HG03103 (cell line): ENCODE results near the gene HAUS3.
"Not testable (repeated sequence)": the region's sequence is repeated elsewhere in the genome, so short reads cannot be mapped to it uniquely, and the experiment has no call there.

ENCODE experiments used
- ATAC-seq: cut with Tn5 transposase; IDR thresholded peaks from one replicate; pipeline ENCODE4 v1.9.1; 2021; ENCODE audit warnings: low read depth; ENCODE audit not compliant: unreplicated experiment

HAUS3 gene

GRCh38 chr4:2275546-2276251 lies 33.8 kb upstream of the HAUS3 start:
- no peak for ATAC-seq

GRCh38 chr4:2275044-2275397 lies 33.1 kb upstream of the HAUS3 start:
- not testable (repeated sequence) for ATAC-seq

GRCh38 chr4:2274320-2275043 lies 32.6 kb upstream of the HAUS3 start:
- ATAC-seq = no peak

DNA sequence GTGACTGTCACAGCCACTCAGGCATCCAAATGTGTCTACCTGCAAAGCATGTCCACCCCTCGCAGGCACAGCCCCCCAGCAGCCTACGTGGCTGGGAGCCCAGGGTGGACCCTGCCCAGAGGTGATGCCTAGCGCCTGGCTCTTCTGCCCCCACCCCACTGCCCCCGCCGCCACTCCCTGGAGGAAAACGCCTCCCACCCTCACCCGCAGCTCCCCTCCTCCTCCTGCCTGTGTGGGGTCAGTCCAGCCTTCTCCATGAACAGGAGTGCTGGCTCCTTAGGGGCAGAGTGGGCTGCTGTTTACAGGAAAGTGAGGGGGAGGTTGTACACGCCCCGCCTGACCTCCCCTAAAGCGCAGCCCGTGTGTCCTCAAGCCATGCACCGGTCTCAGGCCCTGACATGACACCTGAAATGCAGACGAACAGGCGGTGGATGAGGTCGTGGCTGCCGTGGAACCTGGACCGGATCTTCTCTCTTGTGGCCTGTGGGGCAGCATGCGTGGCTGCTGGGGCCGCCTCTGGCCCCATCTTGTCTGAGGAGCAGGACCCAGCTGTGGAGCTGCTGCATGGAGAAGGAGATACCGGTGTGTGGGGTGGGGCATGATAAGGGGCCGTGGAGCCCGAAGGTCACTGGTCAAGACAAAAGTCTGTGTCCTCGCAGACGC lies 31.9 kb upstream of the HAUS3 start:
- no peak for ATAC-seq

- ATAC-seq = no peak
Observed at GRCh38 chr4:2273221-2273620, 31.3 kb upstream of the HAUS3 start.

GRCh38 chr4:2272828-2273120 lies 30.9 kb upstream of the HAUS3 start:
- ATAC-seq = no peak

DNA sequence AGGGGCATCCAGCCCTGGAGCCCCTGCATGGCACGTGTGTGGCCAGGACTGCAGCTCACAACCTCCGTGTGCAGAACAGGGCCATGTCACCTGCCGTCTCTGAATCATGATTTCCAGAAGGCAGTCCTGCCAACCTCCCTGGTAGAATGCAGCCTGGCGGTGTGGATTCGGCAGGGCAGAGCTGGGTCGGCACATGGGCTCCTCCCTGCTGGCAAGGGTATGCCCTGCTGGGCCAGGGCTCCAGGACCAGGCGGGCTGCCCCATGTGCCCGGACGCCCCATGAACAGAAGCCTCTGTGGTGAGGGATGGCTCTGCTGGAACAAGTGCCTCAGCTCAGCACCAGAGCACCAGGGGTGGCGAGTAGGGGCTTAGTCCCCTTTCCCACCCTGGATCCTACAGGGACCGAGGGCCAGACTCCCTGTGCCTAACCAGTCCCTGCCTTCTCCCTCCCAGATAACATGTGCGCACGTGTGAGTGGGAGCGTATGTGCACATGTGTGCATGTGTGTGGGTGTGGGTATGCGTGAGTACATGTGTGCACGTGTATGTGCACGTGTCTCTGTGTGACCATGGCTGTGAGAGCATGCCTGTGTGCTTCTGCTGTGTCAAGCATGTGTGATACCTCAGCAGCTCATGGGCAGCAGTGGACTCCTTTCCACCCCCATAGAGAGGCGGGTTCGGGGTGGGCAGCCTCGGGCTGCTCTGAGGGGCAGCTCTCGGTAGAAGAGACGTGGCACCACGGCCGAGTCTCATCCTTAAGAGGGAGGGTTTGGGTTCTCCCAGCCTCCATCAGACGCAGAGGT lies 30.3 kb upstream of the HAUS3 start:
- no peak for ATAC-seq

DNA sequence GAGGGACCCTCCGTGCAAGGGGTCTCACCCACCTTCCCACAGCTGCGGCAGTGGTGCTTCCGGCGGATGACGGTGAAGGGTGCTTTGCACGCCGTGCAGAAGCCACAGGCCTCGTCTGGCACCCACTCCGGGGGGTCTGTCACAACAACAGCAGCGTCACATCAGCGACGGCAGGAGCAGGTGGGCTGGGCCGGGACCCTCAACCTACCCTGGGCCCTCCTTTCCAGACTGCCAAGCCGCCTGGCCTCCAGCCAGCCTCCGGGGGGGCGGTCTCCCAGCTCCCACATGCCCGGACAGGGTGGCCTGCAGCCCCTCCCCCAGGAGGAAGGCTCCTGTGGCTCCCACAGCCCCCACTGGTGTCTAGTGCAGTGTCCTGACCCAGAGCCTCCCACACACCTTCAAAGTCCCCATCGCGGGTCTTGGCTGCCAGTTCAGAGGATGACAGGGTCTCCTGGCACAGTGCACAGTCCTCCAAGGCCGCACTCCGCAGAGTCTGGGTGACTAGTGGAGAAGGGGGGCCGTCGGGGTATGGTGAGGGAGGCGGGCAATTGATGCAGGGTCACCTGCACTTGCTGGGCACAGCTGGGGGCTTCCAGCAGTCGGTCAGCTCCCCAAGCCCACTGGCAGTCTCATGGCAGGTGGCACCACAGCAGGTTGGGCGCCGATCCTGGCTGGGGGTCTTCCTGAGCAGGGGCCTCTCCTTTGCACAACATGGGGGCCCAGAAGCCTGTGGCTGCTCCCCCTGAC lies 29.5 kb upstream of the HAUS3 start:
- ATAC-seq = no peak

DNA sequence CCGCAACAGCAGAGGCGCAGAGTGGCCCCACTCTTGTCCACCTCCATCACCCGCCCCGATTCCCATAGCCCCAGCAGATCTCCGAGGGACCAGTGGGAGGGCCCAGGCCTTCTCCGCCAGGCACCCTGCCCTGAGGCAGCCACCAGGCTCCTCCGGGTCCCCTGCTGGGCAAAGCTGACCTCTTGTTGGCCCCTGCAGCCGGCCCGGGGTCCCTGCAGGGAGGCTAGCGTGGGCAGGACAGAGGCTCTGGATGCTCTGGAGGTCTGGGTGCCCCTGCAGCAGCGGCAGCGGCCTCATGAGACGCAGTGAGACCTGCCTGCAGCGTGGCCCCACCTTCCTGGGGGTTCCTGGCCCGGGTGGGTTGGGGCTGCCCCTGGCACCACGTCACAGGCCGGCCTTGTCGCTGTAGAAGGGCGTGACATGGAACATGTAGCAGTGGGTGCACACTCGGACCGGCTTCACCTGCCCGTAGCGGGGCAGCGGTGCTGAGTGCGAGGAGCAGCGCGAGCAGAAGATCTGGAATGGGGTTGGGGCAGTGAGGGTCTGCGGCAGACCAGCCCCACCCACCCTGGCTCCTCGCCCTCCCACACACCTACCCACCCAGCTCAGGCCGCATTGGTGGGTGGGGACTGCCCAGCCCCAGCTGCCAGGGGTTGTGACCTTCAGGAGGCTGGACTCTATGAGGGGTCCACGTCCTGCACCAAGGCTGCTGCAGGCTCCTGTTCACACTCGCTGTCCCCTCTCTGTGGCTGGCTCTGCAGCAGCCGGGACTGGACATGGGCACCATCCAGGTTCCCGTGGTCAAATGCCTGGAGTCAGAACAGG lies 28.6 kb upstream of the HAUS3 start:
- no peak for ATAC-seq

- no peak for ATAC-seq
Observed at GRCh38 chr4:2269618-2270163, 27.8 kb upstream of the HAUS3 start.

GRCh38 chr4:2269206-2269531 lies 27.2 kb upstream of the HAUS3 start:
- ATAC-seq = no peak

DNA sequence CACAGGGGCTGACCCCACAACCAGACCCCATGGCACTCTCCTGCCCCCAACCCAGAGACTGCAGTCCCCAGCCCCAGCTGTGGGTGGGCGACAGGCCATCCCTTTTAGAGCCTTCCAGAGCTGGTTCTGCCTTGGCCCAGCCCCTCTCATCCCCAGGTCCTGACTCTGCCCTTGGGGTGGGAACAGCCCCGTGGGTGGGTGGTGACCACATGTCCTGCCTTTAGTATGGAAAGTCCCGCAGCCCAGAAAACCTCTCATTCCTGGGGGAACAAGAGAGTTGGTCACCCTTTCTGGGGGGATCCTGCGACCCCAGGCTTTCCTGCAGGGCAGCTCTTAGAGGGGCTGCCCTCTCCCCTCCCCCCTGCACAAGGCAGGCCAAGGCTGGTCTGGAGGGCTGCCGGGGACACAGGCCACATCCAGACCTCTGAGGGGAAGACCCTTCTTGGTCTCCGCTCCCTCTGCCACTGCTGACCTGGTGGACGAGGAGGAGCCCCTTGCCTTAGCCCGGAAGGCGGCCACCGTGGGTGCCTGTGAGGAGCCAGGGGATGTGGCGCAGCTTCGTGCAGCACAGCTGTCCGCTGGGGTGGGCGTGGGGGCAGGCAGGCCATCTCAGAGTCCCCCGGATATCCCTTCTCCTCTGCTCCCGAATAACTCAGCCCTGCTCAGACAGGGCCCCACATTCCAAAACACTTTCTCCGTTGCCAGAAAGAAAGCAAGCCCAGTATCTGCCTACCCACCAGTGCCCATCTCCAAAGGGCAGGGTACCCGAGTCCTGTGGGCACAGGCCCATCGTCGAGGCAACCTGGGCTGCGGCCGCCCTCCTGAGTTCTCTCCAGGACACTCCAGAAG lies 26.7 kb upstream of the HAUS3 start:
- no peak for ATAC-seq

DNA sequence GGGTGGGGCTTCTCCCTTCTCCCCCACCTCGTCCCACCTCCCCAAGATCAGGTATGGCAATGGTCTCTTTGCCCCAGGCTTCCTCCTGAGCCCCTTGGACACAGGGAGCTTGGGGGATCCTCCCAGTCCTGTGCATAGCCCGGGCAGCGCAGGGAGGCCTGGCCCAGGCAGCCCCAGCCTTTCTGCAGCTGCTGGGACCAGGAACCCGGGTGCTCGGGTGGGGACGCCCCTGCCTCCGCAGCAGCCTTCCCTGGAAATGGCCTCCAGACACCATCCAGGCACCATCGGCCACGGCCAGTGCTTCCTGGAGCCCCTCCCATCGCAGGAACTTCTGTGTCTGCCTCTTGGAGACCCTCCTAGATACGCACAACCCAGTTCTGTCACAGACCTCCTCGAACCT lies 25.9 kb upstream of the HAUS3 start:
- ATAC-seq = no peak

DNA sequence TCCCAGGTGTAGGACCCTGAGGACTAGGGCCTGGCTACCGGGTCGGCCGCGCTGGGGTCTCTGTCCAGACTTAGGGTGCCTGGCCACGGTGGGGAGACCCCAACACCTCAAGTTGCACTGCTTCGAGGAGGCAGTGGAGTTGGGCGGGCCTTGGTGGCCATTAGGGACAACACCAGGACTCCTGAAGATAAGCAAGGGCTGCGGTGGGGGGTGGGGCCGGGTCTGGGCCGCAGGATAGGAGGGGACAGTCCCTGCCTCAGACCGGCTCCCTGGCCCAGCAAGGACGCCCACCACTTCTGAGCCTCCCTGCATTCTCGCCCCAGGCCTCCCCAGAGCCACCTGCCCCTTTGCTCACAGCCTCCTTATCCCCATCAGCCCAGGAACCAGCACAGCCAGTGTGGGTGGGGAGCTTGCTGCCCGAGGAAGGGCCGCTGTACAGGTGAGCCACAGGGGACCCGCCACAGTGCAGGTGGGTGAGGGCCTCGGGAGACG lies 25.4 kb upstream of the HAUS3 start:
- no peak for ATAC-seq

DNA sequence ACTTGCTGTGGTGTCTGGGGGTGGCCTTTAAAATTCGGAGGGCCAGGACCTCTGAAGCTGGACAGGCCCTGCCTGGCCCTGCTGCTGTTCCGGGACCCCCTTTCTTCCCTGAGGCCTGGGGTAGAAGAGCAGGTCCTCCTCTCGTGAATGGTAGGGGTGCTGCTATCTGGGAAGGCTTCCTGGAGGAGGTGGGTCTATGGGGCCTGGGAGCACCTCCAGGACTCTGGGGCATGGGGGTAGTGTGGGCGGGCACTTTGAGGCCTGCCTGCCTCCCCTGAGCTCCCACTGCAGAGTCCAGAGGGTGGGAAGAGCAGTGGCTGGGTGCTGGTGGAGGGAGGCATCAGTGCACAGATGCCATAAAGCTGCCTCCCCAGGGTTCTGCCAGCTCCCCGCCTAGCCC lies 24.9 kb upstream of the HAUS3 start:
- no peak for ATAC-seq

GRCh38 chr4:2266181-2266580 lies 24.3 kb upstream of the HAUS3 start:
- no peak for ATAC-seq

DNA sequence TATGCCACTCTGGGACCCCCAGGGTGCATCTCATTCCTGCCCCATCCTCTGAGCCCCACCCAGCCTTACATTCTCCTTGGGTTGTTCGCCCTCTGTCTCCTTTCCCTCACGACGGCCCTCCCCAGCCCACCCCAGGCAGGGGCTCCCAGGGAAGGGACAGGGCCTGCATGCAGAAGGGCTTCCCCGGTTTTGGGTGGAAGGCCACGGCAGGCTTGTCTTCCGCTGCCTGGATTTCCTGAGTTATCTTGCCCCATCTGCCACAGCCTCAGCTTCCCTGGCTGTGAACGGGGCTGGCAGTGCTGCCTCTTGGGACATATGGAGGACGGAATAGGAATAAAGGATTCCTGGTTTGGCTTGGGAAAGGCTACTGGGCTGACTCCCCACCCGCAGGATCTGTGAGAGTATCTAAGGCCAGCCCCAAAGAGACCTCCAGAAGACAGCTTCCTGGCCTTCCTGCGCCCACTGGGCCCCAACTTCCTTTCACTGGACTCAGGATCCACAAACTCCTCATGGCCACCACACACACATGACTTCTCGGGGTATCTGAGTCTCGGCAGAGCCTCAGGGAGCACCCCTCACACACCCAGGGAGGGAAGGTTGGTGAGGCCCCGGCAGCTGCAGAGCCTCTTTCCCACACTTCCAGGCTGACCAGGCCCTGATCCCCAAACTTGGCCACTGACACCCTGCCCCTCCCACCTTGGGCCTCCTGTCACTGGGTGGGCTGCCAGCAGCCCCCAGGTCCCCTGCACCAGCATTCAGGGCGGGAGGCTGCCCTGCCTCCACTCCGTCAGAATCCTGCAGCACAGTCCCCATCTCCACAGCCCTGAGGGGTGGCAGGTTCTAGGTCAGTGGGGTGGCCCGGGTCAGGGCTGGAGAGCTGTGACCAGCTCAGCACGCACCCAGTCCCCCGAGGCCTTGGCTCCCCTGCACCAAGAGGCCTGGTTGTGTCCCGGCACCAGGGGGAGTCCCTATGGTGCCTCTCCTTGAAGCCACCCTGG lies 23.5 kb upstream of the HAUS3 start:
- no peak for ATAC-seq
